Hematopoietic multipotent progenitor cell treated with erythropoietin and hydrocortisone succinate and interleukin-3 and kit ligand, for 15 days (in vitro differentiated cells): Measurements from ENCODE around the gene AGPAT2.

Source experiments
- DNase-seq: peaks from one replicate; pipeline ENCODE4 v3.0.0-alpha.2; 2015; ENCODE audit warnings: low spot score

AGPAT2 gene

DNA sequence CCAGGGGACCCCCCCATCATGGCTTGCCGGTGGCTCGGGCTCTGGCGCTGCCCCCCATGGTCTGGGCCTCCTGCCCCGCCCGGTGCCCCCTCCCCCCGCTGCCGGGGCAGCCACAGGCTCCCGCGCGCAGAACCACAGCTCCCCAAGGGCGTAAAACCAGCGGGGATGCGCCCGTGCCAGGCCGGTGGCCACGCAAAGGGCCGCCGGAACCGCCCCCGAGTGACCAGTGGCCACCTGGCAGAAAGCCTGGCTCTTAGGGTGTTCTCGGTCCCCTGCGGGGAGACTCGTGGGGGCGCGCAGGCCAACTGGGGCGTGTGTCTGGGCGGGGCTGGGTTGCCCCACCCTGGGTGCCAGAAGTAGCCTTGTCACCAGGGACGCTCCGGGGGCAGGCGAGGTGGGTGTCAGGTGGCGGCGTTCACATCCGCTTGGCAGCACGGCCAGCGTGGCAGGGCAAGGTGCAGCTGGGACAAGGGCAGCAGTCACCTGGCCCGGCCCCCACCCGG lies 515 bp upstream of the AGPAT2 start:
- DNase-seq = no peak

DNA sequence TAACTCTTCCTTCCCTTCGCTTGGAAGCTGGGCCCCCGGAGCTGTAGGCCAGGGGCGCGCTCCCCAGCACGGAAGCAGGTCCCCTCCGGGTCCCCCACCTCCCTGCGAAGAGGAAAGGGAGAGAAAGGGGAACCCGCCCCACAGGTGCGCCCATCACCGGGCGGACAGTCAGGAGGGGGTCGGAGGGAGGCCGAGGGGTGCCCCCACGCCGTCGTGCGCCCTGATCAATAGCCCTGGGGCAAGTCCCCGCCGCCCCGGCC lies 793 bp downstream of the AGPAT2 start:
- no peak for DNase-seq

DNA sequence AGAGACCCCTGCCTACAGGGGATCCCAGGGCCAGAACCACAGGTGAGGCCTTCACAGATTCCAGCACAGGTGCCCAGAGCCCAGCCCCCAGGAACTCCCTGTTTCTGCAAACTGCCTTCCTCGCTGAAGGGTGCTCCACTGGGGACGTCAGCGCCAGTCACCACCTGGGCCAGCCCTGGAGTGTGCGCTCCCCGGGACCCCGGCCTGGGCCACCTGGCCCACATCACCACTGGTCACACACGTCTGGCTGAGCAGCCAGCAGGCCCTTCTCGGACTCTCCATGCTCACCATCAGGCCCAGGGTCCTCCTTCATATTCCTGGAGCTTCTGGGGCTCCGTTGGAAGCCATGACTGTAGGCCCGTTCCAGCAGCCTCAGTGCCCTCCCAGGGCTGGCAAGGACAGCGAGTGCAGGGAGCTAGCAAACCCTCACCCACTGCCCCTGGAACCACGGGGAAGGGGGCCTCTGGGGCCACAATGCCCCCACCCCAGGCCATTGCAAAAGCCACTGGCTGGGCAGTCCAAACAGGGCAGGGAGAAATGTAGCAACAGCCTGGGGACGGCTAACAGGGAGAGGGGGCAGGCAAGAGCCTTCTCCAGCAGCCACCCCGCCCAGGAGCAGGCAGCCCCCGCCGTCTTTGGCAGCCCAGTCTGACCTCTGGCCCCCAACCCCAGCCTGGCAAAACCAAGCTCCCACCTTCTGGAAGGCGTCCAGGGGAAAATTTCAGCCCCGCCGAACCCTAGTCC lies 1.3 kb downstream of the AGPAT2 start:
- DNase-seq = no peak

DNA sequence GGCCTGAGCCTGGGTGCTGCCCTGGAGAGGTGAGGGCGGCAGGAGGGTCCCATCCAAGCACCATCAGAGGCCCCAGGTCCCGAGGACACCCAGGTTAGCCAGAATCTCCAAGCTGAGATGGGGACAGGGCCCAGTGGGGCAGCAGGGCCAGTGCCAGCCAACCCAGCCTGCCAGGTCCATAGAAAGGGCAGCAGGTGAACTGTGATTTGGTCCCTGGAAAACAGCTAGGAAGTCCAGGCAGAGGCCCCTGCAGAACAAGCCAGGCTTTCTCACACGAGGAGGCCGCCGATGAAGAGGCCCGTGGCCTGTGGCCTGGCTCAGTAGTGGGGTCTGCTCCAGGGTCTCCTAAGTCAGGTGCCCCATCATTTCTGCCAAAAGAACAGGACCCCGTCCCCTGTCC lies 2.0 kb downstream of the AGPAT2 start:
- DNase-seq = no peak

DNA sequence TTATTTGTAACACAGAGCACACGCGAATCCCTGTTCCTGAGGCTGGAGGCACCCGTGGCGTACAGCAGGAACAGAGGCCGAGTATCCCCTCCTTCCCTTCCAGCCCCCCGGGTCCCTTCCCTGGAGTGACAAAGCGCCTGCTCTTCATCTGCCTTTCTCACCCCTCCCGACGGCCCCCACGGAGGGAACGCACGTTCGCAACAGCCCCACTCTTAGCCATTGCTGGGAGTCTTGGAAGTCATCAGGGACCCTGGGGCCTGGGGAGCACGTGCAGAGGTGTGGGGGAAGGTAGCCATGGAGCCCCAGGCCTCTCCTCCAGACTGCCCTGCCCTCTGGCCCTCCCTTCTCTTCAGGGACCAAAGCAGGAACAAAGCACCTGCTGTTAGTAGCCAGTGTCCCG lies 2.5 kb downstream of the AGPAT2 start:
- no peak for DNase-seq

DNA sequence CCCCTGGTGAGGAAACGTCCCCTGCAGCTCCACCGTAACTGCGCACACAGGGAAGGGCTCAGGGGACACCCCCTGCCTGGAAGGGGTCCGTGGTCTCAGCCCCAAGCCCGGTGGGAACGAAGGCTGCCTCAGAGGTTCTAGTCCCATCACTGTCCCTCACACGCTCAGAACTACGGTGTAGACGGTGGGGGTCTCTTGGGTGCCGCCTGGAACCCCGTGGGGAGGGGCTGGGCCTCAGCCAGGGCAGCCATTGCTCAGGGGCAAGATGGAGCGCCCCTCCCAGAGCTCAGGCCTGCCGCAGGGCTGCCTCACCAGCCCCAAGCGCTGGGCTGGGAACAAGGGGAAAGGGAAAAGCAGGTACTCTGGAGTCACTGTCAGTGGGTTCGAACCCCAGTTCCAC lies 2.9 kb downstream of the AGPAT2 start:
- DNase-seq = no peak

DNA sequence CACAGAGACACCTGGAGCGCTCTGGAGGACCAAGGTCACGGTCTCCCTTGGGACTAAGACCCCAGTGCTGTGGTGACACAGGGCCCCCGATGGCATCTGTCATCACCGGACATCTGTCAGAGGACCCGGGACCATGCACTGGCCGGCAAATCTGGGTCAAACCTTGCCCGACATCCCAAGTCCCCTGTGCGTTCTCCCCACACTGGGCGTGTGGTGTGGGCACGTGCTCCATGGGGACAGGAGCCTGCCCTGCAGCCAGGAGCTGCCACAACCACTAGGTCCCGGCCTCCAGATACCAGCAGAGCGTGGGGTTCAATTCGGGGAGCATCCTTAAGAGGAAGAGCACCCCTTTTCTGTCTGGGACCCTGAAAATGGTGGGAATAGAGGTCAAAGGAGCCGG lies 3.5 kb downstream of the AGPAT2 start:
- no peak for DNase-seq

DNA sequence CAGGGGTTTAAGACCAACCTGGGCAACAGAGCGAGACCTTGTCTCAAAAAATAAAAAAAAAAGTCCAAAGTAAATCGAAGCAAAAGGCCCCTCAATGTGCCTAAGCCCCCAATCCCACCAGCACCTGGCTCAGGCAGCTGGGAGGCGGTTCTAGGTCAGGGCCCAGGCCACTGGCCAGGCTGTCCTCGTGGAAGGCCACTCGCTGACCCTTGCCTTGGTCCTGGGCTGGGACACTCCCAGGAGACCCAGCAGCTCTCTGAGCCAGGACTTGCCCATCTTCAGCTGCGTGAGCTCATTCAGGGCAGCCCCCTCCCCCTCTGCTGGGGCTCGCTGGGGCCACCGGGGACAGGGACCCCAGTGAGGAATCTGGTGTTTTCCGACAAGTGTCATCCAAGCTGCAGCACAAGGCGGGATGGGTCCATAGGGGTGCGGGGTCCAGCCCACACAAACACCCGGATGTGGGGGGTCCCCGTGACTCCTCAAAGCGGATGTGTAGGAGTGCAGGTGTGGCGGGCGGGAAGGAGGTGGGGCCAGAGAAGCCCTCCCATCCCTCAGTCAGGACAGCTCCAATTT lies 4.0 kb downstream of the AGPAT2 start:
- no peak for DNase-seq

DNA sequence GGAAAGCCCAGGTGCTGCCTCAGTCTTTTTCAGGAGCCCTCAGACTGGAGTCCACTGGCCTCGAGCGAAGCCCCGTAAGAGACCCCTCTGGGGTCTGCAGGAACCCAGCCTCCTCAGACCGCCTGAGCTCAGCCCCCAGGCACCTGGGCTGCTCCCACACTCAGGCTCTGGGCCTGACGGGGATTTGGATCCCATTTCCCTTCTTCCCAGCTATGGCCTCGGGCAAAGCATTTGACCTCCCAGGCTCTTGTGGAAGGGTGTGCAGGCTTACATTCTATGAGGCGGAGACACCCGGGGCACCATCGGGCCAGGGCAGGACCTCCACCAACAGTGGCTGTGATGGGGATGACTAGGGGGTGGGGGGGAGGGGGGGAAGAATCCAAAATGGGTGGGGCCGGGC lies 4.5 kb downstream of the AGPAT2 start:
- DNase-seq = no peak

DNA sequence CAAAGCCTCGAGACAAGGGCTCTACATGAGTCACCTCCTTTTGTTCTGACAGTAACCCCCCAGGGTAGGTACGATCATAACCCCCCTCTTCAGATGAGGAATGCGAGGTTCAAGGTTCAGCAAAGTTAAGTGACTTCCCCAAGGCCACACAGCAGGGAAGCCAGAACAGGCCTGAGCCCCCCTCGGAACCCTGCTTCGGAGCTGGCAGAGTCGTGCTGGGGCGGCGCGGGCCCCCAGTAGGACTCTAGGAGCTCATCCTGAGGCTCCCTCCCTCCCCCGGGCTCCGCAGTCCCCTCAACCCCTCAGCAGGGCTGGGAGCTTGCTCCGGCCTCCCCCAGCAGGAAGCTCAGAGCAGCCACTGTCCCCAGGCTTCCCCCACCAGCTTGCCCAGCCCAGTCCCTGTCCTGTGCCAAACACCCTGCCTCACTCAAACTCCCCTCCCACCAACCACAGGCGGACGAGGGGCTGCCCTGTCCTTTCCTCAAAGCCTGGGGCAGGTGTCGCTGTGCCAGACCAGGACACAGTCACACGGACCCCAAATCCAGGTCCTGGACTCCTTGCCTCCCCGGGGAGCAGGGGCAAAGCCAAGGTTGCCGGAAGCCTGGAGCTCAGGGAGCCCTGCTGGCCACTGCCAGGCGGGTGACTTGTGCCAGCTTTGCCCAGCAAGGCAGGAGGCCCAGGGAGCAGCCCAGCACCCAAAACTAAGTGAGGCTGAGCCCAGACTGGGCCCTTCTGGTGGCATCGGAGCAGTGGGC lies 5.1 kb downstream of the AGPAT2 start:
- DNase-seq = no peak

DNA sequence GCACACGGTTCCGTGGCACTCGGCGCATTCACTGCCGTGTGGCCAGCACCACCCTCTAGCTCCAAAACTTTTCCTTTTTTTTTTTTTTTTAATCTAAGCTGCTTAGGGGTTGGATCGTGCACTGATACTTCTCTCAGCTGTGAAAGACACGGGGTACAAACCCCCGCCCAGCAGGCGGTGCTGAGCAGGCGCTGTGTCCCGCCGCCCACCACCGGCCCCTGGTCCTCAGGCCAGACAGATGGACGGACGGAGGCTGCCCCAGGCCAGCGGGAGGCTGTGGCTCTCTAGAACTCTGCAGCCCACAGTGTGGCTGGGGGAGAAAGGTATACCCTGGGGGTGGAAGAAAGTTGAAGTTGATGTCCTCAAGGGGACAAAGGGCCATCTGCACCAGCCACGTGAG lies 6.2 kb downstream of the AGPAT2 start:
- DNase-seq = no peak

DNA sequence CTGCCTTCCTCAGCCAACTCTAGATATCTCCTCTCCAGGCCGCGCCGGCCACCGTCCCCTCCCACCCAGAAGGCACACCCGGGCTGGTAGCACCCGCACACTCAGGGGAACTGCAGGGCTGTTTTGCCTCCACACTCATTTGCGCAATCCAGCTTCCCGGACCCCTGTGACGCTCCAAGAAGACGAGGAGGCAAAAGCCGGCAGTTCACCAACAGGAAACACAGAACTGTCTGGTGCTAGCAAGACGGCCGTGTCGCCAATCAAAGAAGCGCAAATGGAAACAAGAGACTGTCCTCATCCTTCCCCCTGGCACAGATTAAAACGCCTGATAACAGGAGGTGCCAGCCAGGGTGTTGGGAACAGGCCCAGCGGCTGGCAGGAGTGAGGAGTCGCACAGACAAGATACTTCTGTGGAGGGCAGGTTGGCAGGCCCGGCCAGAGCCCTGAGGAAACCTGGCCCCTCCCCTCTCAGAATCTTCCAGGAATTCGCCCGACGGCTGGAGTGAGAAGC lies 7.8 kb downstream of the AGPAT2 start:
- no peak for DNase-seq

DNA sequence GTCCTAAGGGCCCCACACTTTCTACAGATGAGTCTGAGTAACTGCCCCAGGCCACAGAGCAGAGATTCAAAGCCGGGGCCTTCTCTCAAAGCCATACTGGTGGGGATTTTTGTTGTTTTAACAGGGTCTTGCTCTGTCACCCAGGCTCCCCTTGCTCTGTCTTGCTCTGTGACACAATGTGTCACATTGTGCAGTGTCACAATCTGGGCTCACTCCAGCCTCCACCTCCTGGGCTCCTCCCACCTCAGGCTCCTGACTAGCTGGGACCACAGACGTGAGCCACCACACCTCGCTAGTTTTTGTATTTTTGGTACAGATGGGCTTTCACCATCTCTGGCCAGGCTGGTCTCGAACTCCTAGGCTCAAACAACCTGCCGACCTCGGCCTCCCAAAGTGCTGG lies 8.6 kb downstream of the AGPAT2 start:
- DNase-seq = no peak

DNA sequence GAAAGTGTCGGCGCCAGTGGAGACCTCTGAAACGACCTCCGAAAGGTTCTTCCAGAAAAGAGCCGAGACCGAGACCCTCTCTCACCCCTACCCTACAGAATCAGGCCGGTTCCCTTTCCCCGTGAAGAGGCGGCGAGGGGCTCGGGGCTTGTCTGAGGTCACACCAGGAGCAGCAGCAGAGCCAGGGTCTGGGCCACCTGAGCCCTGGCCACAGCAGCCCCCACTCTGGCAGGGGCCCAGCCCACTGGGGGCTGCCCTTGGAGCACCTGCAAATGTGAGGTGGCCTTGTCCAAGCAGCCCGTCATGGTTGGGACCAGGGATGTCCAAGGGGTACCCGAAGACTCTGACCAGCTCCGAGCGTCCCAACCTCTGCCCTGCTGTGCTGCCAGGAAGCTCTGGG lies 9.2 kb downstream of the AGPAT2 start:
- no peak for DNase-seq

DNA sequence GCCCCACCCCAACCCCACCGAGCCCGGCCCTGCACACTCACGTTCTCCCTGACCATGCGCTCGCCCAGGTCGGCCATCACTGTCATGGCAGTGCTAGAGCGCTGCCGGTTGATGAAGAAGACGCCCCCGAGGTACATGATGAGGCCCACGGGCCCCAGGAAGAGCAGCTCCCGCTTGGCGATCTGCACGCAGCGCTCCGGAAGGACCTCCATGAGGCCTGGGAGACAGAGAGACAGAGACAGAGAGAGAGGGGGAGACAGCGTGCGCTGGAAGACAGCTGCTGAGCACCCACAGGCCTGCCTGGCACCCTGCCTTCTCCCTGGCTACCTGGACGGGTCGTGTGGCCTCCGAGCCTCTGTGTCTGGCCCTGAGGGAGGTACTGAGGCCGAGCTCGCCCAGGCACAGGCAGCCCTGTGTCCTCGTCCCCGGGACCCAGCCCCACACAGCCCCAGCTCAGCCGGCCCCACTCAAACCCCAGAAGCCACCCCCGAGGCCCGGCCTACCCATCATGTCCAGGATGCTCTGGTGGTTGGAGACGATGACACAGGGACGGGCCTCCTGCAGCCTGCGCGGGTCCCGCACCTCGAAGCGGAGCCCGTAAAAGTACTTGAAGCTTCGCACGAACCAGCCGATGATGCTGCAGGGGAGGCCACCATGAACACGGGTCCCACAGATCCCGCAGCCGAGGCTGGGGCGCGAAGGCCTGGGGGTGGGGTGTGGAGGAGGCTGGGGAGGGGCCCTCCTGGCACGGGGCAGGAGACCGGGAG lies 10.2 kb downstream of the AGPAT2 start:
- no peak for DNase-seq

DNA sequence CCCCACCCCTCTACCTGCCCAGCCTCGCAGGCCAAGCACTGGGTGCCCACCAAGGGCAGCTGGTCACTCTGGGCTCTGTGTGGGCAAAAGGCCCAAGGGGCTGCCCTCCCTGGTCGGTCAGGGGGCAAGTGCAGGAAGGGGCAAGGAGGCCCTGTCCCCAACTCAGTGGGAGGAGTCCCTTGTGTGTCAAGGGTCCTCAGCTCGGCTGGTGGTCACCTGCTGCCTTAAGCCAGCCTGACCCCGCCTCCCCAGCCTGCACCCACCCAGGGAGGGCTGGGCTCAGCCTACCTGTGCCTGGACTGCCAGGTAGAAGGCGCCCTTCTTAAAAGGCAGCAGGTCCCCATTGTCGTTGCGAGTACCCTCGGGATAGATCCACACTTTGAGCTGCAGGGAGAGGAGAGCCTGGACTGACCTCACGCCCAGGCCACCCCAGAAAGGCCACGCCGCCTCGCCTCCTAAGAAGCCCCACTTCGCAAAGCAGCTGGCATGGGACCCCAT lies 10.9 kb downstream of the AGPAT2 start:
- DNase-seq = no peak

DNA sequence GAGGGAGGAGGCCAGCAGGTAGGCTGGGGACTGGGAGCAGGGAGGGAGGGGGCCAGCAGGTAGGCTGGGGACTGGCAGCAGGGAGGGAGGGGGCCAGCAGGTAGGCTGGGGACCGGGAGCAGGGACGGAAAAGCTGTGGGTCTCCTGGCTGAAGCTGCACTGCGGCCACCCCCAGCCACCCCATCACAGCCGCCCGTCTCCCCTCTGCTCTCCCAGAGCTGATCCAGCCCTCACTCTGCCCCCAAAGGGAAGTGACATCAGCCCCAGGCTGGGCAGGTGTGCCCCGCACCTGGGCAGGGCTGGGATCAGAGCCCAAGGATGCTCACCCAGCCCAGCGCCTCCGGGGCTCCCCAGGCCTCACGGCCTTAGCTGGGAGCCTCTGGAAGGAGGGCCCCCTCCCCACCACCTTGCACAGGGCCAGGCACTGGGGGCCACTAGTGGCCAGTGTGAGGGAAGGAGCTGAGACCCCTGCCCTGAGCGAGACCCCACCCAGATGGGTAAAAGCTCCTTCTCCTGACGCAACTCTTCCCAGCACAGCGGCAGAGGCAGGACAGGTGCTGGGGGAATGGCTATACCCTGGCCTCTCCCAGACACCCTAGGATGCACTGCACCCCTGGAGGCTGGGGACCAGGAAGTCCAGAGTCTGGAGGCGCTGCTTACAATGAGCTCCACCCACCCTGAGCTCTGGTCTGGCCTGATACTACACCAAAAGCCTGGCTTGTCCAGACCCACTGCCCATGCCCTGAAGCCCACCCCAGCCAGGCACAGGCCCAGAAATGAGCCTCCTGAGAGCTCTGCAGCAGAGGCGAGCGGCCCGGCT lies 11.6 kb downstream of the AGPAT2 start:
- no peak for DNase-seq

DNA sequence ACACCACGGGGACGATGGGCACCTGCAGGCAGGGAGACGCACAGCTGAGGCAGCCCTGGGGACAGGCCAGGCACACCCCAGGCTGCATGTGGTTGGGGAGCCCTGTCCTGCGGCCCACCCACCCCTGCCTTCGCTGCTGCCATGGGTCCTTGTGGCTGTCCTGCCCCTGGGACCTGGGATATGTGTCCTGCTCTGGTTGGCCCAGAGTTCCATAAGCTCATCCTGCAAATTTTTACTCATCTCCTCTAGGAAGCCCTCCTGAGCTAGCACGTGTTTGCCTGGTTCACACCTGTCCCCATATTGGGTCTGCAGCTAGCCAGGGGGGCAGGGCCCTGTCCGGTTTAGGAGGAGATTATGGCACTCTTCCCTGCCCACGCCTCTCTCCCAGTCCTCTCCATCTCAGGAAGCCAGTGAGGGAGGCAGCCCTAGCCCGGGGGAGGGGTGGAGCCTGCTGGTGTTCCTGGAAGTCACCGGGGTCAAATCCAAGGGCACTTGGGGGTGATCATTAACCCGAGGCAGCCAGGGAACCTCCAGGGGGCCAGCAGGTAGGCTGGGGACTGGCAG lies 12.4 kb downstream of the AGPAT2 start:
- DNase-seq = no peak

DNA sequence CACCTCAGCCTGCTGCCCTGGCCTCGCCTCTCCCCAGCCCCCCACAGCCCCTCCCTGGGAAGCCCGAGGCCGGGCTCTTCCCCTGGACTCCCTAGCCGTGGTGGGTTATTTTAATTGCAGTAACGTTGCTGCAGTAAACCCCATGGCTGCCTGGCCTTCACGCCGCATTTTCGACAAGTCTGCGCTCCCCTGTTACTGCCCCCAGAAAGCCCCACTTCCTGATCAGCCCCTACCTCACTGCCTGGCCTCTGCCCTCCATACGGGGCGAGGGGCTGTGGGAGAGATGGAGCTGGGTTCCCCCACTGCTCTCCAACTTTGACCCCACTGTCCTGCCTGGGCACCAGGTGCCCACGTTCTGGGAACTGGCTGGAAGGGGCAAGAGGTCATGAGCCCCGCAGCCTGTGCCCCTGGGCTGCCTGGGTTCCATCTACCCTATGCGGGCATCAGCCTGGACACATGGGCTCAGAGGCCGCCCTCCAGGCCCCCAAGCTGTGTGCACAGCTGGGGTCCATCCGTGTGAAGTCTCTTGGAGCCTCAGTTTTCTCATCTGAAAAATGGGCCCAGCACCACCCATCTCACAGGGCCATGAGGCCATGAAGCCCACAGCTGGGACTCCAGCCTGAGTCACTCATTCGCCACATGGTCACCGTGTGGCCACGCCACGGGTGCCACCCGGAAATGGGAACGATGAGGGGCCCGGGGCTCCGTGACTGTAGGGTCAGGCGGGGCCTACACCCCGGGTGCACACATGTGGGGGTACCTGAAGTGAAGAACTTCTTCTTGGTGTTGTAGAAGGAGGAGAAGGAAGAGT lies 13.1 kb downstream of the AGPAT2 start:
- no peak for DNase-seq
